ENCODE results near the gene AICDA.
"Not testable (repeated sequence)": the region's sequence is repeated elsewhere in the genome, so short reads cannot be mapped to it uniquely, and the experiment has no call there.

Gene AICDA

DNA sequence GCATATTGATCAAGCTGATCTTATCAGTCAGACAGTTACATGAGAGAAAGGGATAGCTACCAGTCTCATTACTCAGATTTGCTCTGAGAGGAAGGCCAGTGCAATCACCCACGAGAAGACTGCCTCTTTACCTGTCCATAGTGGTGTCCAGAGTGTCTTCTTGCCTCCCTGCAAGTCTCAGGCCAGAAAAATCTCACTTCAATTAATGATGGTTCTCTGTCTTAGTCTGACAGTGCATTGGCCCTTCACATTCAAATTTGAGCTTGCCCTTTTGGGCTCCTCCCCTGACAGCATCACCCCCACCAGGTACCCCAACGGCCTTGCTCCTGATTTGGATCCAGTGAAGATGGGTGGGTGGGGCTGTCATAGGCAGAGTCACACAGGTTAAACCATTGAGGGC, at the start of gene AICDA:
Gene AICDA, minus strand, starts transcription at position 231 of the 400 bp plus-strand sequence. Its CDS starts 92 bp downstream, at position 139.
- ATAC-seq (no peak), DNase-seq (ENCODE audit: low spot score in 2 of 2) (no peak)
- Mint-ChIP-seq H3K27ac (no peak within 1 kb of the TSS), H3K4me1 (peaks cover 10% of the 10 kb centered on the region), H3K36me3 (no peaks in the 10 kb centered on the region), H3K9me3 (no peaks in the 10 kb centered on the region), H3K4me3 (no peak within 1 kb of the TSS)

DNA sequence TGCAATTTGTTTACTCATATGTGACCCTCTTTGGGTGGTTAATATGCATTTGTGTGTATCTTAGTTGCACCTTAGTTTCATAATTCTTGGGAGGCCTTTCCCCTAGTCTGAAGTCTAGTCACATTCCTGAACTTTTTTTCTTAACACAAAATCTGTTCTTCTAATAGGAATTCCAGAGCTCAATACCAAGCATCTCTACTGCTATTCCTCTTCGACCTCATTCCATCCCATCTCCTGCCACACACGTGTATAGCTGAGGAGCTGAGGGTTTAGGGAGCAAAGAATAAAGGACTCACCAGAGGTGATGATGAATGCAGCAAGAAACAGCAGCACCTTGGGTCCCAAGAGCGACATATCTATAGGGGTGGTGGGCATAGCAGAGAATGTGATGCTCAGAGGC, 49.1 kb upstream of the AICDA start:
- H3K36me3 Mint-ChIP-seq: no peaks in the 10 kb centered on the region
- no peak overlapping the region for H3K4me3 Mint-ChIP-seq
- DNase-seq (ENCODE audit: low spot score in 2 of 2) (no peak), ATAC-seq (no peak)
- no peaks in the 10 kb centered on the region for H3K4me1 Mint-ChIP-seq
- no peak overlapping the region for H3K27ac Mint-ChIP-seq
- no peaks in the 10 kb centered on the region for H3K9me3 Mint-ChIP-seq

DNA sequence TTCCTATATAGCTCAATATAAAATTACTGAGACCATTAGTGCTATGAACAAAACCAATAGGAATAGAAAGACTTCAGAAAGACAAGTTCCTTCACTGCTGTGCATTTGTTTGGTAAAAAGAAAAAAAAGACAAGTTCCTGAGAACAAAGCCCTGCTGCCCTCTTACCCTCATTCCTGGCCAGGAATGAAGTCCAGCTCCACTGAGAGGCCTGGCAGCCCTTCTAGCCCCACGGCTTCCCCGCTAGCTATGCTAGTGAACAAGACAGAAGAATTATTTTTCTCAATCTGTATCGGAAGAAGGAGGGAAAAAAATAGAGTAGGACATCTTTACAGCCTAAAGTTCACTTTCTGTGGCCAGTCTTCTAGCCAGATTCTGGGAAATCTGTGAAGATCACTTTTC, 48.4 kb upstream of the AICDA start:
- Mint-ChIP-seq H3K36me3 (no peaks in the 10 kb centered on the region), H3K4me1 (no peaks in the 10 kb centered on the region), H3K4me3 (no peak overlapping the region), H3K27ac (no peak overlapping the region), H3K9me3 (no peaks in the 10 kb centered on the region)
- DNase-seq (ENCODE audit: low spot score in 2 of 2) (no peak), ATAC-seq (no peak)

DNA sequence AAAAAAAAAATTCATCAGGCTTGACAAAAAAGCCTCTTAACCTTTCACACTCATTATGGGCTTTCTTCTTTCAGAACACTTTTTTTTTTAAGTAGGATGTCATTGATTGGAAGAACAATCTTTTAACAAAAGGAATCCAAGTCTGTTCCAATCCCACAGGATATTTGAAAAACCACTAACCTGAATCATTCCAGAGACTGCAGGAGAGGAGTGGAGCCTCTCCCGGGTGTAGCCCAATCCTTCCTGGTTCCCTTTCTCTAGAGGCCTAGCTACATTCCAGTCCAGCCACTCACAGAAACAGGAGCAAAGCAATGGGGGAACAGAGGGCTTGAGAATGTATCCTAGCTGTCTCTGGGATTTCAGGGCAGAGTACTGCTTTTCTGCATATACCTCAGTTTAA, 45.7 kb upstream of the AICDA start:
- no peak for DNase-seq (ENCODE audit: low spot score in 2 of 2)
- Mint-ChIP-seq H3K4me1 (no peaks in the 10 kb centered on the region), H3K9me3 (no peaks in the 10 kb centered on the region)

DNA sequence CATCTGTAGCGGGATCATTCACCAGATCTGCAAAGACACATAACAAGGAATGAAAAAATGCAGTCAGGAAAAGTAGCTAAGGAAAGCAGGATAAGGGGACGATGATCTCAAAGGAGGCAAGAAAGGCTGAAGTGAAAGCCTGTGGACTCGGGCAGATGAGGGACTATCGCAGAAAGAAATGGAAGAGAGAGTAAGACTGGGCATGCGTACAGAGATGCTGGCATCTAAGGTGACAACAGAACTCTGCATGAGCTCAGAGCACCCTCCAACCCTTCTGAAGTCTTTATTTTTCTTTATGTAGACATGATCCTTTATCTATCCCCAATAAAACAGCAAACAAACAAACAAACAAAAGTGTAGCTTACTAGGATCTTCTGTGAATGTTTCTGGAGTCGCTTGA, 42.8 kb upstream of the AICDA start:
- Mint-ChIP-seq H3K9me3 (no peaks in the 10 kb centered on the region), H3K4me1 (no peaks in the 10 kb centered on the region), H3K36me3 (no peaks in the 10 kb centered on the region), H3K4me3 (no peak overlapping the region), H3K27ac (no peak overlapping the region)
- ATAC-seq (no peak), DNase-seq (ENCODE audit: low spot score in 2 of 2) (no peak)

More for the DNA sequence above, 45.7 kb upstream of the AICDA start:
- Mint-ChIP-seq H3K27ac (no peak overlapping the region), H3K36me3 (no peaks in the 10 kb centered on the region), H3K4me3 (no peak overlapping the region)
- ATAC-seq: no peak

DNA sequence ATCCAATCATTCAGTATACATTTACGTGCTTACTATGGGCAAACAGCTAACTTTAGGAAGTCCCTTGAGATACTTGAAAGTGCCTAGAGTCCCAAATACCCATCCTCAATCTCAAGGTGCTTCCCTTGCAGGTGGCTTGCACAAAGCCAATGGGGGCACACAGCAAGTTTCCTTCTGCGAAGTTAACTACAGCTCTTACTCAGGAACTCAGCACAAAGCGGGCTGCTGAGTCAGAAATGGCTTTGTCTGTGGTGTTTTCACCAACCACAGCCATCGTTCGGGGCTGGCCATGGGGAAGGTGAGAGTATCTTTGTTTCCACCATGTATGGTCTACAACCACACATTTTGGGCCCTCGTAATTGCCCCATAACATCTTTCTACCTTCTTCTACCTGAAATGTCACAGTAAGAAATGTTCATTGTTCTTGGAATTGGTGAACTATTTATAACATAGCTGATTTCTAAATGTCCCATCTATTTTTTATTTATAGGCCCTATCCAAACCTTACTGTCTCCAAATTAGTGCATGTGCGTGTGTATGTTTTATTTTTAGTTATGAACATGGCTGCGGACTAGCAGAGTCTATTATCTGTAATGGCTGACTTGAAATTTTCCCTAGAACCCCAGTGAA, 36.0 kb upstream of the AICDA start:
- peak; percentile 97 for ATAC-seq
- H3K9me3 Mint-ChIP-seq: no peaks in the 10 kb centered on the region

DNA sequence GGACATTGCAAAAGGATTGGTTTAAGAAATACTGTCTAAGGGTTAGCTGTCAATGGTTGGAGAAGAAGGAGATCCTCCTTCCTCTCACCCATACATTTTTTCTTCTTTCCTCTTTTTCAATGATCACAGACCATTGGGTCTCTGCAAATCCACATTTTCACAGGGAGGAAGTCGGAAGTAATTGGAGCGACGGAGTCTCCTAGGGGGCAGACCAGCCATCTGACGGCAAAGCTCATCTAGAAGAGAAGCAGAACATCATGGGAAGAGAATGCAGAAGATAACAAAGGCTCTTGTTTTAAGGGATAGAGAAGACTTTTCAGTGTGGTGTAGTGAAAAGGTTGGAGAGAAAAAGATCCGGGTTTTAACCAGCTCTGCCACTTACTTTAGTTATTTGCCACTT, 35.3 kb upstream of the AICDA start:
- Mint-ChIP-seq H3K27ac (no peak overlapping the region), H3K9me3 (no peaks in the 10 kb centered on the region), H3K4me3 (no peak overlapping the region), H3K4me1 (peaks cover 54% of the 10 kb centered on the region), H3K36me3 (peaks cover 10% of the 10 kb centered on the region)
- DNase-seq (ENCODE audit: low spot score in 2 of 2) (no peak), ATAC-seq (no peak)

More for the DNA sequence above, 36.0 kb upstream of the AICDA start:
- peak; percentile 59 to 91 for DNase-seq (ENCODE audit: low spot score in 2 of 2)
- peaks cover 10% of the 10 kb centered on the region for H3K36me3 Mint-ChIP-seq
- no peak overlapping the region for H3K4me3 Mint-ChIP-seq
- H3K4me1 Mint-ChIP-seq: peaks cover 52% of the 10 kb centered on the region
- no peak overlapping the region for H3K27ac Mint-ChIP-seq

DNA sequence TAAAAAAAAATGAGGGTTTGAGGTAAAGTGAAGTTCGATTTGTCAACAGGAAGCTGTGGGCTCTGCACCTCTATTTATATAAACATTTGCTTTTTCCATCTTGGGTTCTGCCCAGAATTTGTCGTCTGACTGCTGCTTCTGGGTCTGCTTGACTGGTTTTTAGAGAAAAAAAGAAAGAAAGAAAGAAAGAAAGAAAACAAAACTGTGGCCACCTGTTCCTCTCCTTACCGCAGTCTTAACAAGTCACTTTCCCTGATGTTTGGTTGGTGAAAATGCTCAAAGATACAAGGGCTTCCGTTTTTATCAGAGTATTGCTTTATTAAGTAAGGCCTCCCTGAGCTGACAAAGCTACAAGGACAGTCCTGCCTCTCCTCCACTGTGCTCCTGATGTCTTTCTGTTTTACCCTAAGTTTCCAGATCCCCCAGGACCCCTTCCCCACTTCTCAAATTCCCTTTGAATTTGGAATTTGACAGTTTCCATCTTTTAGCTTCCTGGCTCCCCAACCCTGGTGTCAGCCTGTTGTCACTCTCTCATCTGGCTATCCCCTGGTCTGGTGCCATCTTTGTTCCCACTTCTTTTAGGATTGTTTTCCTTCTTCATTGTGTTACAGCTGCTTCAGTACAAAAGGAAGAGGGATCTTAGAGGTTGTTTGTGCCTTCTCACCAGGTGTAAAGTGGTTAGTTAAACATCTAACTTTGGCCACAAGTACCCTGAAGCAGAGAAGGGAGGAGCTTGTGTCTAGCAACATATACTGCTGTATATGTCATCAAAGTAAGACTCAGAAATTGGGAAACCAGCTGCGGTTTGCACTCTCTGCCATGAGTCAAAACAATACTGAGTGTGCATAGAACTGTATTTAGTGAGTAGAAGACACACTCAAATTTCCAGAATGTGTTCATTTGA, 31.9 kb upstream of the AICDA start:
- H3K27ac Mint-ChIP-seq: peak overlapping the region; percentile 62
- DNase-seq (ENCODE audit: low spot score in 2 of 2) (peak; percentile 31 to 79), ATAC-seq (peak; percentile 86)
- peaks cover 10% of the 10 kb centered on the region for H3K36me3 Mint-ChIP-seq
- H3K4me3 Mint-ChIP-seq: peak overlapping the region; percentile 36
- H3K4me1 Mint-ChIP-seq: peaks cover 47% of the 10 kb centered on the region
- no peaks in the 10 kb centered on the region for H3K9me3 Mint-ChIP-seq

DNA sequence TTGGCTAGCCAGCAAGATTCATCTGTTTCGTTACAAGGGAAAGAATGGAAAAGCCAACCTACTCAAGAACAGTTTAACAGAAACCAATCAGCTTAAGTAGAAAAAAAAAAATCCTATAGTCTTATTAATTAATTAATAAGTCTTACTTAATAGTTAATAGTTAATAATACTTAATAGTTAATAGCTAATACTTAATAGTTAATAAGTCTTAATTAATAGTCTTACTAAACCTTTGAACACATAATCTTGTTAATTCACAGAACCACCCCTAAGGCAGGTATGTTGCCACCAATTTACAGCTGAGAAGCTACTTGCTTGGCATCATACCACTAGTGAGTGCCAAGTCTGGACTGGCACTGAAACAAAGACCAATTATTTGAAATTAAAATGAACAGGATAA, 30.1 kb upstream of the AICDA start:
- no peak for ATAC-seq
- Mint-ChIP-seq H3K36me3 (peaks cover 10% of the 10 kb centered on the region), H3K4me1 (peaks cover 29% of the 10 kb centered on the region), H3K27ac (no peak overlapping the region), H3K9me3 (no peaks in the 10 kb centered on the region), H3K4me3 (no peak overlapping the region)
- no peak for DNase-seq (ENCODE audit: low spot score in 2 of 2)

DNA sequence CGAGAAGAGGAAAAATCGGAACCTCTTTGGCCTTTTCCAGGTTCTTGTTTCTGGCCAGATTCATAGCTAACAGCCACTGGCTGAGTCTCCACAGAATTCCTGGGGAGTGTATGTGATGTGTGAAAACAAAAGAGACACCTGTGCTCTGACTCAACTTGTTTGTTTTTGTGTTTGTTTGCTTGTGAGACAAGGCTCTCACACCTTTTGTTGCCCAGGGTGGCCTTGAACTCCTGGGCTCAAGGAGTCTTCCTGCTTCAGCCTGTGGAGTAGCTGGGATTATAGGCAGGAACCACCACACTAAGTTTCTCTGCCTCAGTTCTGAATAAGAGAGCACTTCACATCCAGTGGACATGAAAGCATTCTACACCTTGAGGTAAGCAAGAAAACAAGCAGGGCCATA, 27.3 kb upstream of the AICDA start:
- H3K36me3 Mint-ChIP-seq: peaks cover 2% of the 10 kb centered on the region
- ATAC-seq: no peak
- peaks cover 14% of the 10 kb centered on the region for H3K4me1 Mint-ChIP-seq
- H3K27ac Mint-ChIP-seq: no peak overlapping the region
- no peak for DNase-seq (ENCODE audit: low spot score in 2 of 2)
- no peak overlapping the region for H3K4me3 Mint-ChIP-seq
- H3K9me3 Mint-ChIP-seq: no peaks in the 10 kb centered on the region

DNA sequence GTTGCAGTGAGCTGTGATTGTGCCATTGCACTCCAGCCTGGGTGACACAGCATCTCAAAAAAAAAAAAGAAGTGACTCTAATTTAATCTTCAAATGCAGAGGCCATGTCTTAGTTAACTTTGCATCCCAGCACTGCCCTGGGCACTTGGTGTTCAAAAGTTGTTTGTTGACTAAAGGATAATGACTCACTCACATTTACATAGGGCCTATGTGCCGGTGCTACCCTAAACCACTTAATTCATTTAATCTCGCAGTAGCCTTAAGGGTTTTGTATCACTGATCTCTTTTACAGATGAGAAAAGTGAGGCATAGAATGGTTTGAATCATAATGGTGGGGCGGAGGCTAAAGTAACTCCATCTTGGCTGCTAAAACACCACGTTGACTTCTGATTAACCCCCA, 26.3 kb upstream of the AICDA start:
- Mint-ChIP-seq H3K27ac (no peak overlapping the region), H3K36me3 (no peaks in the 10 kb centered on the region), H3K4me1 (peaks cover 4% of the 10 kb centered on the region), H3K9me3 (no peaks in the 10 kb centered on the region), H3K4me3 (no peak overlapping the region)
- DNase-seq (ENCODE audit: low spot score in 2 of 2): no peak
- ATAC-seq: no peak

DNA sequence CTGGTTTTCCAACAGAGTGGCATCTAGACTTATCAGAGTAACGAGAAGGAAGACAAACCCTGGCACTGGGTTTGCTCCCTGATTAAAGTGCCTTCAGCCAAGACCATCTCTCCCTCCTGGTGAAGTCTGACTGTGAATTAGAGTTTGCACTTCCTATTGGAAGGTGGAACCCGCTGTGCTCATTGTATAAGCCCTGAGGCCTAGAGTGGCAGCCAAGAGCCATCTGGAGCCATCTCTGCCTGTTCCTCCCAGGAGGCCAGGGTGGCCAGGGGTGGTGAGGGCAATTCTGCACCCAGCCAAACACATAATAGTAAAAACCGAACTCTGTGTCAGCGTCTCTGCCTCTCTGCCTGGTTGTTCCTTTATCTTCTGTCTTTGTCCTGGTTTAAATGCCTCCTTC, 25.0 kb upstream of the AICDA start:
- Mint-ChIP-seq H3K9me3 (no peaks in the 10 kb centered on the region), H3K36me3 (no peaks in the 10 kb centered on the region), H3K27ac (no peak overlapping the region), H3K4me1 (no peaks in the 10 kb centered on the region), H3K4me3 (no peak overlapping the region)
- DNase-seq (ENCODE audit: low spot score in 2 of 2) (no peak), ATAC-seq (no peak)

DNA sequence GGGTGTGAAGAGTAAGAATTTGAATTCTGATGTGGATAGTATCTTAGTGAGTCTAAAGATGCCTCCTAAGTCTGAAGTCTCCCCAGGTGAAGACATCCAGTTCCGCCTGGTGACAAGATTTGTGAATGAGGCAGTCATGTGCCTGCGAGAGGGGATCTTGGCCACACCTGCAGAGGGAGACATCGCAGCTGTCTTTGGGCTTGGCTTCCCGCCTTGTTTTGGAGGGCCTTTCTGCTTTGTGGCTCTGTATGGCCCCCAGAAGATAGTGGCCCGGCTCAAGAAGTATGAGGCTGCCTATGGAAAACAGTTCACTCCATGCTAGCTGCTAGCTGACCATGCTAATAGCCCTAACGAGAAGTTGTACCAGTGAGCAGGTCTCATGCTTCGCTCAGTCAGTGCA, 24.6 kb upstream of the AICDA start:
- no peaks in the 10 kb centered on the region for H3K36me3 Mint-ChIP-seq
- DNase-seq (ENCODE audit: low spot score in 2 of 2) (no peak), ATAC-seq (no peak)
- H3K9me3 Mint-ChIP-seq: no peaks in the 10 kb centered on the region
- H3K27ac Mint-ChIP-seq: no peak overlapping the region
- H3K4me3 Mint-ChIP-seq: no peak overlapping the region
- no peaks in the 10 kb centered on the region for H3K4me1 Mint-ChIP-seq

DNA sequence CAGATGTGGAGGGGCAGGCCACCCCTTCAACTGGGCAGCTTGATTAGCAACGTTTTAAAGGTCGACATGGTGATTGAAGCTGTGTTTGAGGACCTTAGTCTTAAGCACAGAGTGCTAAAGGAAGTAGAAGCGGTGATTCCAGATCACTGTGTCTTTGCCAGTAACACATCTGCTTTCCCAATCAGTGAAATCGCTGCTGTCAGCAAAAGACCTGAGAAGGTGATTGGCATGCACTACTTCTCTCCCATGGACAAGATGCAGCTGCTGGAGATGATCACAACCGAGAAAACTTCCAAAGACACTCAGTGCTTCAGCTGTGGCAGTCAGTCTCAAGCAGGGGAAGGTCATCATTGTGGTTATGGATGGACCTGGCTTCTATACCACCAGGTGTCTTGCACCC, 23.9 kb upstream of the AICDA start:
- no peak for ATAC-seq
- Mint-ChIP-seq H3K4me1 (no peaks in the 10 kb centered on the region), H3K4me3 (no peak overlapping the region), H3K36me3 (no peaks in the 10 kb centered on the region), H3K27ac (no peak overlapping the region), H3K9me3 (no peaks in the 10 kb centered on the region)
- DNase-seq (ENCODE audit: low spot score in 2 of 2): no peak

DNA sequence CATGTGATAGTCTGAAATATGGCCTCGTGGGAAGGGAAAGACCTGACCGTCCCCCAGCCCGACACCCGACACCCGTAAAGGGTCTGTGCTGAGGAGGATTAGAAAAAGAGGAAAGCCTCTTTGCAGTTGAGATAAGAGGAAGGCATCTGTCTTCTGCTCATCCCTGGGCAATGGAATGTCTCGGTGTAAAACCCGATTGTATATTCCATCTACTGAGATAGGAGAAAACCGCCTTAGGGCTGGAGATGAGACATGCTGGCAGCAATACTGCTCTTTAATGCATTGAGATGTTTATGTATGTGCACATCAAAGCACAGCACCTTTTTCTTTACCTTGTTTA, 23.3 kb upstream of the AICDA start:
- not testable (repeated sequence) for H3K4me3 Mint-ChIP-seq; H3K4me1 Mint-ChIP-seq; DNase-seq (ENCODE audit: low spot score in 2 of 2); H3K36me3 Mint-ChIP-seq; H3K9me3 Mint-ChIP-seq; ATAC-seq; H3K27ac Mint-ChIP-seq

DNA sequence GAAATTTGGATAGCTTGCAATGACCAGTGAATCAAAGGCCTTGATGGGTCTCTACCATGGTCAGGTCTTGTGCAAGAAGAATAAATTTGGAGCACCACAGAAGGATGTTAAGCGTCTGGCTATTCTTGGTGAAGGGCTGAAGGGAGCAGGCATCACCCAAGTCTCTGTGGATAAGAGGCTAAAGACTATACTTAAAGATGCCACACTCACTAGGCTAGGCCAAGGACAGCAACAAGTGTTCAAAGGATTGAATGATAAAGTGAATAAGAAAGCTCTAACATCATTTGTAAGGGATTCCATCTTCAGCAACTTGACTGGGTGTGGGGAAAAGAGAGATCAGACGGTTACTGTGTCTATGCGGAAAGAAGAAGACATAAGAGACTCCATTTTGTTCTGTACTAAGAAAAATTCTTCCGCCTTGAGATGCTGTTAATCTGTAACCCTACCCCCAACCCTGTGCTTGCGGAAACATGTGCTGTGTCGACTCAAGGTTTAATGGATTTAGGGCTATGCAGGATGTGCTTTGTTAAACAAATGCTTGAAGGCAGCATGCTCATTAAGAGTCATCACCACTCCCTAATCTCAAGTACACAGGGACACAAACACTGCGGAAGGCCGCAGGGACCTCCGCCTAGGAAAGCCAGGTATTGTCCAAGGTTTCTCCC, 22.8 kb upstream of the AICDA start:
- not testable (repeated sequence) for H3K4me3 Mint-ChIP-seq; H3K36me3 Mint-ChIP-seq; ATAC-seq; H3K4me1 Mint-ChIP-seq; H3K27ac Mint-ChIP-seq; DNase-seq (ENCODE audit: low spot score in 2 of 2); H3K9me3 Mint-ChIP-seq

All from stimulated activated effector memory CD8-positive, alpha-beta T cell treated with anti-CD3 and anti-CD28 coated beads, Interleukin-12 subunit alpha, Interleukin-12 subunit beta, amount 100 ng/mL, for 72 hours (primary cell).